Panc1 (cell line): ENCODE results near the gene SP6. TPM values are rescaled to one million over a fixed set of nuclear protein-coding genes. Genes with fewer than 3 reads are reported as not detected.

Experiments used
- ATAC-seq: fragments of 200-7000 bp; cut with Tn5 transposase; 2 replicates; pipeline ENCODE4 v1.9.1; 2020; ENCODE audit warnings: mild to moderate bottlenecking, moderate library complexity
- BruUV-seq: library from RNA; stranded (reverse); fragments of 400-500 nt; replicated peaks from 2 replicates; lab custom pipeline; 2021; lab: Mats Ljungman, UMichigan
- CTCF ChIA-PET: fragments of 300-600 bp; sonication (Branson Sonifier 250); formaldehyde crosslinking; loops from one replicate; lab custom pipeline; 2022; ENCODE audit warnings: antibody characterized with exemption; lab: Charles Lee
- POLR2A ChIA-PET: fragments of 300-600 bp; sonication (Branson Sonifier 250); formaldehyde crosslinking; loops from one replicate; lab custom pipeline; 2022; ENCODE audit warnings: antibody characterized with exemption; lab: Charles Lee
- DNase-seq: peaks from one replicate; pipeline ENCODE4 v3.0.0-alpha.2; 2010; ENCODE audit warnings: low read depth, low spot score
- H3K27ac ChIP-seq: 2 replicates; pipeline ENCODE4 v1.5.1; 2011; ENCODE audit warnings: mild to moderate bottlenecking, low read length, inconsistent platforms
- H3K27me3 ChIP-seq: fragments of 200-500 bp; sonication (Bioruptor generic); 2 replicates; pipeline ENCODE4 v1.6.0; 2014; ENCODE audit warnings: low read length, inconsistent platforms; ENCODE audit not compliant: control insufficient read depth, insufficient read depth
- H3K36me3 ChIP-seq: fragments of 200-500 bp; sonication (Bioruptor generic); 2 replicates; pipeline ENCODE4 v1.5.1; 2014; ENCODE audit warnings: inconsistent platforms, mild to moderate bottlenecking, low read length, moderate library complexity; ENCODE audit not compliant: control insufficient read depth, insufficient read depth
- H3K4me1 ChIP-seq: 2 replicates; pipeline ENCODE4 v1.5.1; 2011; ENCODE audit warnings: inconsistent platforms, mild to moderate bottlenecking, low read length, moderate library complexity; ENCODE audit not compliant: control insufficient read depth, insufficient read depth
- H3K4me3 ChIP-seq, 2 experiments: 2 replicates each; pipeline ENCODE4 v1.5.1; 2011 to 2012; ENCODE audit warnings: low read depth in 2 of 2, low read length in 2 of 2, mild to moderate bottlenecking in 2 of 2, inconsistent platforms in 1 of 2, moderate library complexity in 1 of 2
- H3K9me3 ChIP-seq: fragments of 200-500 bp; sonication (Bioruptor generic); 2 replicates; pipeline ENCODE4 v1.5.1; 2014; ENCODE audit warnings: low read depth, mild to moderate bottlenecking, inconsistent platforms, low read length, moderate library complexity; ENCODE audit not compliant: control insufficient read depth, insufficient read depth
- POLR2AphosphoS5 ChIP-seq: IDR thresholded peaks from 2 replicates; pipeline ENCODE4 v1.6.1; 2012; ENCODE audit warnings: mild to moderate bottlenecking, low read depth, low read length, moderate library complexity
- SIN3A ChIP-seq: IDR thresholded peaks from 2 replicates; pipeline ENCODE4 v1.6.1; 2012; ENCODE audit warnings: low read depth, mild to moderate bottlenecking, low read length, moderate library complexity, borderline replicate concordance; ENCODE audit not compliant: insufficient read depth
- TCF7L2 ChIP-seq: IDR thresholded peaks from 2 replicates; pipeline ENCODE4 v1.6.1; 2011; ENCODE audit warnings: mild to moderate bottlenecking, low read depth, low read length, inconsistent platforms
- in situ Hi-C: cut with HindIII; loops from 2 replicates; pipeline ENCODE4 v1.10.0; 2016; ENCODE audit warnings: low sequenced_read_pairs, low pct_unique_long_range_greater_than_20kb
- intact Hi-C: fragments of 100-400 bp; cut with micrococcal nuclease; formaldehyde crosslinking; loops from one replicate; pipeline ENCODE4 v1.10.0; 2022; ENCODE audit not compliant: unreplicated experiment
- total RNA-seq: library from RNA; stranded (reverse); gene quantifications from one replicate; pipeline ENCODE4 v1.2.1, GENCODE V29; 2021; ENCODE audit not compliant: unreplicated experiment
- TF ChIP-seq, protein P1 (sequence below): fragments of 450-650 bp; IDR thresholded peaks from 2 replicates; pipeline ENCODE4 v1.5.1; 2017; ENCODE audit warnings: mild to moderate bottlenecking
- TF ChIP-seq, protein P2 (sequence below), 2 experiments: IDR thresholded peaks; 2 replicates each; pipeline ENCODE4 v1.6.1; 2011 to 2012; ENCODE audit warnings: low read depth in 2 of 2, control low read depth in 1 of 2, low read length in 1 of 2, mild to moderate bottlenecking in 1 of 2, moderate library complexity in 1 of 2; ENCODE audit not compliant: insufficient read depth in 1 of 2

Gene SP6
- total RNA-seq, 1 experiment from 2014 or later = 4.0 TPM

DNA sequence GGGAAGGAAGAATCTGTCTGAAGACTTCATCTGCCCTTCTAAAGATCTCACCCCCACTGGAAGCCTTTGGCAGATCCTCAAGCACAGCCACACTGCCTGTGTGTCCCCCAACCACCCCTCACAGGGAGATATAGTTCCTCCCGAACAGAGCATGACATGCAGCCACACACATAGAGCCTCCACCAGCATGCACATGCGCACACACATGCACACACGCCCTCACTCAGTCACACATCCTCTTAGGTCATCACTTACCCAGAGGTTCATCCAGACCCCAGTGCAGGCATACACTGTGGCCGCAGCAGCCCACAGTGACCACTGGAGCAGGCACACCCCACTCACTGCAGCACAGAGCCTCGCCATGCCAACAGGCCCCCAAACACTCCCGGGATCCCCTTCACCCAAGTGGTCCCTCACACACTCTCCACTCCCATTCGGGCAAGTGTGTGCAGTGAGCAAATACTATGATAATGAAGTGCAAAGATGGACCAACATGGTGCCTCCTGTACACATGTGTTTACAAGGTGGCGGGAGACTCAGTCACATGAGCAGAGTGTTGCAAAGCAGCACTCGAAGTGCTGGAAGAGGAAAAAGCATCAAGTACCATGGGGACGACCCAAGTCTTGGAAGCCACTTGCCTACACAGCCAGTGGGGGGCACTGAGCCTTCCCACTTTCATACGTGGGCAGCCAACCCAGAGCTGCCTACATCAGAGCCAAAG lies 17.0 kb upstream of the SP6 start:
- Histone ChIP-seq H3K27ac (no peak overlapping the region), H3K4me1 (peaks cover 7% of the 10 kb centered on the region), H3K36me3 (no peaks in the 10 kb centered on the region), H3K4me3 (no peak overlapping the region), H3K9me3 (no peaks in the 10 kb centered on the region), H3K27me3 (no peaks in the 10 kb centered on the region)
- ATAC-seq (no peak), DNase-seq (no peak)
- no TSS peak for BruUV-seq
- intact Hi-C loops (no loop called here), in situ Hi-C loops (no loop called here)
- ChIA-PET CTCF (interaction anchor here (0.7 kb wide), 1 partner anchor 98 kb away, joined by 5 read pairs; no protein-coding TSS in a partner anchor), POLR2A (interaction anchor here (0.6 kb wide), 1 partner anchor 482 kb away, joined by 13 read pairs; no protein-coding TSS in a partner anchor)
- TF ChIP-seq, protein P1, sequence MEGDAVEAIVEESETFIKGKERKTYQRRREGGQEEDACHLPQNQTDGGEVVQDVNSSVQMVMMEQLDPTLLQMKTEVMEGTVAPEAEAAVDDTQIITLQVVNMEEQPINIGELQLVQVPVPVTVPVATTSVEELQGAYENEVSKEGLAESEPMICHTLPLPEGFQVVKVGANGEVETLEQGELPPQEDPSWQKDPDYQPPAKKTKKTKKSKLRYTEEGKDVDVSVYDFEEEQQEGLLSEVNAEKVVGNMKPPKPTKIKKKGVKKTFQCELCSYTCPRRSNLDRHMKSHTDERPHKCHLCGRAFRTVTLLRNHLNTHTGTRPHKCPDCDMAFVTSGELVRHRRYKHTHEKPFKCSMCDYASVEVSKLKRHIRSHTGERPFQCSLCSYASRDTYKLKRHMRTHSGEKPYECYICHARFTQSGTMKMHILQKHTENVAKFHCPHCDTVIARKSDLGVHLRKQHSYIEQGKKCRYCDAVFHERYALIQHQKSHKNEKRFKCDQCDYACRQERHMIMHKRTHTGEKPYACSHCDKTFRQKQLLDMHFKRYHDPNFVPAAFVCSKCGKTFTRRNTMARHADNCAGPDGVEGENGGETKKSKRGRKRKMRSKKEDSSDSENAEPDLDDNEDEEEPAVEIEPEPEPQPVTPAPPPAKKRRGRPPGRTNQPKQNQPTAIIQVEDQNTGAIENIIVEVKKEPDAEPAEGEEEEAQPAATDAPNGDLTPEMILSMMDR = no peak
- TF ChIP-seq POLR2AphosphoS5 = no peak
- TF ChIP-seq TCF7L2 = no peak
- TF ChIP-seq SIN3A = no peak
- TF ChIP-seq, protein P2, sequence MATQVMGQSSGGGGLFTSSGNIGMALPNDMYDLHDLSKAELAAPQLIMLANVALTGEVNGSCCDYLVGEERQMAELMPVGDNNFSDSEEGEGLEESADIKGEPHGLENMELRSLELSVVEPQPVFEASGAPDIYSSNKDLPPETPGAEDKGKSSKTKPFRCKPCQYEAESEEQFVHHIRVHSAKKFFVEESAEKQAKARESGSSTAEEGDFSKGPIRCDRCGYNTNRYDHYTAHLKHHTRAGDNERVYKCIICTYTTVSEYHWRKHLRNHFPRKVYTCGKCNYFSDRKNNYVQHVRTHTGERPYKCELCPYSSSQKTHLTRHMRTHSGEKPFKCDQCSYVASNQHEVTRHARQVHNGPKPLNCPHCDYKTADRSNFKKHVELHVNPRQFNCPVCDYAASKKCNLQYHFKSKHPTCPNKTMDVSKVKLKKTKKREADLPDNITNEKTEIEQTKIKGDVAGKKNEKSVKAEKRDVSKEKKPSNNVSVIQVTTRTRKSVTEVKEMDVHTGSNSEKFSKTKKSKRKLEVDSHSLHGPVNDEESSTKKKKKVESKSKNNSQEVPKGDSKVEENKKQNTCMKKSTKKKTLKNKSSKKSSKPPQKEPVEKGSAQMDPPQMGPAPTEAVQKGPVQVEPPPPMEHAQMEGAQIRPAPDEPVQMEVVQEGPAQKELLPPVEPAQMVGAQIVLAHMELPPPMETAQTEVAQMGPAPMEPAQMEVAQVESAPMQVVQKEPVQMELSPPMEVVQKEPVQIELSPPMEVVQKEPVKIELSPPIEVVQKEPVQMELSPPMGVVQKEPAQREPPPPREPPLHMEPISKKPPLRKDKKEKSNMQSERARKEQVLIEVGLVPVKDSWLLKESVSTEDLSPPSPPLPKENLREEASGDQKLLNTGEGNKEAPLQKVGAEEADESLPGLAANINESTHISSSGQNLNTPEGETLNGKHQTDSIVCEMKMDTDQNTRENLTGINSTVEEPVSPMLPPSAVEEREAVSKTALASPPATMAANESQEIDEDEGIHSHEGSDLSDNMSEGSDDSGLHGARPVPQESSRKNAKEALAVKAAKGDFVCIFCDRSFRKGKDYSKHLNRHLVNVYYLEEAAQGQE (IDR thresholded peaks at IDR 0.05; ENCODE audit: insufficient read depth in 1 of 2, low read depth in 2 of 2, low read length in 1 of 2) = no peak

DNA sequence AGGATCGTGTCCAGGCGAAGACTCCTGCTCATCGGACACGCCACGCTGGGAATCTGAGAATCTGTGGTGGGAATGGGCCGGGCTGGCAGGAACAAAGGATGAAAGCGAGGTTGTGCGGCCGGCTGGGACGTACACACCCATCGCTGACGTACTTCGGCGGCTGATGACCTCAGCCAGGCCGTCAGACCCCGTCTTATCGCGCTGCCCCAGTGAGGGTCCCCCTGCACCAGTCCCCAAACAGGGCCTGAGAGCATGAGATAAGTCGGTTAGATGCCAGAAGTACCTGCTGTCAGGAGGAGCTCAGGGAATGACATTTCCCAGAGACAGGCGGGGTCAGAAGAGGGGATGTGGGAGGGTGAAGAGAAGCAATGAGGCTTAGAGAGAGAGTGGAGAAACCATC lies 16.0 kb upstream of the SP6 start:
- CTCF ChIA-PET = interaction anchor here (0.6 kb wide), 1 partner anchor 104 kb away, joined by 5 read pairs; the partner anchor contains the start of gene CDK5RAP3
- DNase-seq (no peak), ATAC-seq (no peak)
- peaks cover 10% of the 10 kb centered on the region for H3K4me1 ChIP-seq
- H3K27ac ChIP-seq = no peak overlapping the region
- no peaks in the 10 kb centered on the region for H3K9me3 ChIP-seq
- in situ Hi-C loops = no loop called here
- intact Hi-C loops = no loop called here
- H3K27me3 ChIP-seq = no peaks in the 10 kb centered on the region
- no peak overlapping the region for H3K4me3 ChIP-seq
- TF ChIP-seq SIN3A (no peak), TCF7L2 (no peak), POLR2AphosphoS5 (no peak)
- TF ChIP-seq, protein P2 (IDR thresholded peaks at IDR 0.05; ENCODE audit: insufficient read depth in 1 of 2, low read depth in 2 of 2, low read length in 1 of 2) = no peak
- TF ChIP-seq, protein P1 = no peak
- BruUV-seq = no TSS peak
- H3K36me3 ChIP-seq = no peaks in the 10 kb centered on the region
- POLR2A ChIA-PET = no interaction called here
